ENCODE results near the gene RASL10A.

DNA sequence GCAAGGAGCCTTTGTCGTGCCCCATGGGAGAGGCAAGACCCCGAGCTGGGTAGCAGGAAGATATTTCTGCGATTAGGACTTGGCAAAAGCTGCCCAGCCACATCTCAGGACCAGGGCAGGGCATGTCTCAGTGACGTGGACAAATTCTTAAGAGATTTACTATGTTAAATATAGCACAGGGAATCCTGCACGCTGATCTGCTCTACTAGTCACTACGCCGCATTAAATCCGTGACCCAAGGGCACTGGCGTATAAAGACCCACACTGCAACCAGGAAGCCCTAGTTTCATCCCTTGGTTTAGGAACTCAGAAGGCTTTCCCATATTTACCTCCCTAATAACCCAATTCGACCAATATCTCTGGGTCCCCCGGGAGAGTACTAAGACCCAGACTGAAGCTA lies 37.8 kb upstream of the RASL10A start:
- TF ChIP-seq, protein P1, sequence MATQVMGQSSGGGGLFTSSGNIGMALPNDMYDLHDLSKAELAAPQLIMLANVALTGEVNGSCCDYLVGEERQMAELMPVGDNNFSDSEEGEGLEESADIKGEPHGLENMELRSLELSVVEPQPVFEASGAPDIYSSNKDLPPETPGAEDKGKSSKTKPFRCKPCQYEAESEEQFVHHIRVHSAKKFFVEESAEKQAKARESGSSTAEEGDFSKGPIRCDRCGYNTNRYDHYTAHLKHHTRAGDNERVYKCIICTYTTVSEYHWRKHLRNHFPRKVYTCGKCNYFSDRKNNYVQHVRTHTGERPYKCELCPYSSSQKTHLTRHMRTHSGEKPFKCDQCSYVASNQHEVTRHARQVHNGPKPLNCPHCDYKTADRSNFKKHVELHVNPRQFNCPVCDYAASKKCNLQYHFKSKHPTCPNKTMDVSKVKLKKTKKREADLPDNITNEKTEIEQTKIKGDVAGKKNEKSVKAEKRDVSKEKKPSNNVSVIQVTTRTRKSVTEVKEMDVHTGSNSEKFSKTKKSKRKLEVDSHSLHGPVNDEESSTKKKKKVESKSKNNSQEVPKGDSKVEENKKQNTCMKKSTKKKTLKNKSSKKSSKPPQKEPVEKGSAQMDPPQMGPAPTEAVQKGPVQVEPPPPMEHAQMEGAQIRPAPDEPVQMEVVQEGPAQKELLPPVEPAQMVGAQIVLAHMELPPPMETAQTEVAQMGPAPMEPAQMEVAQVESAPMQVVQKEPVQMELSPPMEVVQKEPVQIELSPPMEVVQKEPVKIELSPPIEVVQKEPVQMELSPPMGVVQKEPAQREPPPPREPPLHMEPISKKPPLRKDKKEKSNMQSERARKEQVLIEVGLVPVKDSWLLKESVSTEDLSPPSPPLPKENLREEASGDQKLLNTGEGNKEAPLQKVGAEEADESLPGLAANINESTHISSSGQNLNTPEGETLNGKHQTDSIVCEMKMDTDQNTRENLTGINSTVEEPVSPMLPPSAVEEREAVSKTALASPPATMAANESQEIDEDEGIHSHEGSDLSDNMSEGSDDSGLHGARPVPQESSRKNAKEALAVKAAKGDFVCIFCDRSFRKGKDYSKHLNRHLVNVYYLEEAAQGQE (IDR thresholded peaks at IDR 0.05; ENCODE audit: insufficient read depth in 1 of 2, low read depth in 2 of 2, low read length in 2 of 2): no peak
- TF ChIP-seq POLR2AphosphoS5 (IDR thresholded peaks at IDR 0.05; ENCODE audit: low read depth, low read length) (no peak), SIN3A (IDR thresholded peaks at IDR 0.05; ENCODE audit: borderline replicate concordance, insufficient read depth, low read length) (no peak), TAF1 (IDR thresholded peaks at IDR 0.05; ENCODE audit: borderline replicate concordance, insufficient read depth, low read length) (no peak), FOXP2 (optimal IDR thresholded peaks at IDR 0.05; ENCODE audit: borderline replicate concordance, extremely low read depth, extremely low read length, insufficient read depth) (no peak)

All from PFSK-1 (cell line).